HUES48 (cell line): ENCODE results near the gene UGT2B7.

ENCODE experiments used
- H3K27ac ChIP-seq: one replicate; pipeline ENCODE4 v1.7.0; 2013; ENCODE audit warnings: low read depth, low read length, inconsistent platforms
- H3K27me3 ChIP-seq: 2 replicates; pipeline ENCODE4 v1.6.1; 2013; ENCODE audit warnings: mild to moderate bottlenecking, low read length; ENCODE audit not compliant: control insufficient read depth, insufficient read depth
- H3K36me3 ChIP-seq: 2 replicates; pipeline ENCODE4 v1.6.1; 2013; ENCODE audit warnings: low read length; ENCODE audit not compliant: control insufficient read depth, insufficient read depth
- H3K4me1 ChIP-seq: 2 replicates; pipeline ENCODE4 v1.6.1; 2013; ENCODE audit warnings: mild to moderate bottlenecking, low read length; ENCODE audit not compliant: control insufficient read depth, insufficient read depth
- H3K4me3 ChIP-seq: 2 replicates; pipeline ENCODE4 v1.5.1; 2013; ENCODE audit warnings: mild to moderate bottlenecking, low read depth, low read length
- H3K9ac ChIP-seq: 2 replicates; pipeline ENCODE4 v1.6.1; 2013; ENCODE audit warnings: mild to moderate bottlenecking, low read depth, low read length, moderate library complexity
- H3K9me3 ChIP-seq: 2 replicates; pipeline ENCODE4 v1.6.1; 2013; ENCODE audit warnings: low read length; ENCODE audit not compliant: control insufficient read depth, insufficient read depth

UGT2B7 gene

GRCh38 chr4:69115851-69116213 lies 19.6 kb downstream of the UGT2B7 start:
- Histone ChIP-seq H3K27ac (no peak overlapping the region), H3K36me3 (no peaks in the 10 kb centered on the region), H3K4me1 (no peaks in the 10 kb centered on the region), H3K4me3 (no peak overlapping the region), H3K27me3 (no peaks in the 10 kb centered on the region), H3K9me3 (no peaks in the 10 kb centered on the region), H3K9ac (no peak overlapping the region)

GRCh38 chr4:69116645-69117321 lies 20.5 kb downstream of the UGT2B7 start:
- Histone ChIP-seq H3K4me1 (no peaks in the 10 kb centered on the region), H3K27me3 (no peaks in the 10 kb centered on the region), H3K27ac (no peak overlapping the region), H3K4me3 (no peak overlapping the region), H3K9me3 (no peaks in the 10 kb centered on the region), H3K36me3 (no peaks in the 10 kb centered on the region), H3K9ac (no peak overlapping the region)

GRCh38 chr4:69120870-69121269 lies 24.6 kb downstream of the UGT2B7 start:
- H3K27ac ChIP-seq = no peak overlapping the region

GRCh38 chr4:69122476-69122875 lies 26.2 kb downstream of the UGT2B7 start:
- H3K4me1 ChIP-seq = no peaks in the 10 kb centered on the region
- no peak overlapping the region for H3K4me3 ChIP-seq
- H3K27me3 ChIP-seq = no peaks in the 10 kb centered on the region
- no peak overlapping the region for H3K27ac ChIP-seq
- no peak overlapping the region for H3K9ac ChIP-seq
- H3K36me3 ChIP-seq = no peaks in the 10 kb centered on the region
- no peaks in the 10 kb centered on the region for H3K9me3 ChIP-seq

More at GRCh38 chr4:69120870-69121269, 24.6 kb downstream of the UGT2B7 start:
- Histone ChIP-seq H3K4me1 (no peaks in the 10 kb centered on the region), H3K9ac (no peak overlapping the region), H3K36me3 (no peaks in the 10 kb centered on the region), H3K9me3 (no peaks in the 10 kb centered on the region), H3K4me3 (no peak overlapping the region), H3K27me3 (no peaks in the 10 kb centered on the region)

GRCh38 chr4:69124941-69125340 lies 28.7 kb downstream of the UGT2B7 start:
- Histone ChIP-seq H3K27ac (no peak overlapping the region), H3K4me3 (no peak overlapping the region), H3K36me3 (no peaks in the 10 kb centered on the region), H3K27me3 (no peaks in the 10 kb centered on the region), H3K9me3 (no peaks in the 10 kb centered on the region), H3K9ac (no peak overlapping the region), H3K4me1 (no peaks in the 10 kb centered on the region)

- Histone ChIP-seq H3K27ac (no peak overlapping the region), H3K27me3 (no peaks in the 10 kb centered on the region), H3K4me1 (no peaks in the 10 kb centered on the region), H3K36me3 (no peaks in the 10 kb centered on the region), H3K9me3 (no peaks in the 10 kb centered on the region), H3K9ac (no peak overlapping the region), H3K4me3 (no peak overlapping the region)
Observed at GRCh38 chr4:69126024-69126423, 29.8 kb downstream of the UGT2B7 start.

GRCh38 chr4:69133993-69134392 lies 37.7 kb downstream of the UGT2B7 start:
- H3K4me3 ChIP-seq = no peak overlapping the region
- no peaks in the 10 kb centered on the region for H3K4me1 ChIP-seq

GRCh38 chr4:69134471-69134870 lies 38.2 kb downstream of the UGT2B7 start:
- H3K9ac ChIP-seq = no peak overlapping the region
- H3K27ac ChIP-seq = no peak overlapping the region
- H3K27me3 ChIP-seq = no peaks in the 10 kb centered on the region
- H3K36me3 ChIP-seq = no peaks in the 10 kb centered on the region
- H3K4me1 ChIP-seq = no peaks in the 10 kb centered on the region
- no peak overlapping the region for H3K4me3 ChIP-seq
- no peaks in the 10 kb centered on the region for H3K9me3 ChIP-seq

More at GRCh38 chr4:69133993-69134392, 37.7 kb downstream of the UGT2B7 start:
- H3K27me3 ChIP-seq = no peaks in the 10 kb centered on the region
- no peaks in the 10 kb centered on the region for H3K9me3 ChIP-seq
- no peak overlapping the region for H3K9ac ChIP-seq
- no peaks in the 10 kb centered on the region for H3K36me3 ChIP-seq
- no peak overlapping the region for H3K27ac ChIP-seq

GRCh38 chr4:69141320-69141719 lies 45.0 kb downstream of the UGT2B7 start:
- H3K27me3 ChIP-seq = no peaks in the 10 kb centered on the region
- no peak overlapping the region for H3K9ac ChIP-seq
- no peaks in the 10 kb centered on the region for H3K4me1 ChIP-seq
- no peaks in the 10 kb centered on the region for H3K9me3 ChIP-seq
- no peak overlapping the region for H3K27ac ChIP-seq
- H3K4me3 ChIP-seq = no peak overlapping the region
- H3K36me3 ChIP-seq = no peaks in the 10 kb centered on the region

GRCh38 chr4:69147334-69147733 lies 51.1 kb downstream of the UGT2B7 start:
- Histone ChIP-seq H3K27ac (no peak overlapping the region), H3K27me3 (no peaks in the 10 kb centered on the region), H3K9me3 (no peaks in the 10 kb centered on the region), H3K36me3 (no peaks in the 10 kb centered on the region), H3K4me3 (no peak overlapping the region), H3K9ac (no peak overlapping the region), H3K4me1 (no peaks in the 10 kb centered on the region)

GRCh38 chr4:69154021-69154420 lies 57.7 kb downstream of the UGT2B7 start:
- Histone ChIP-seq H3K27me3 (no peaks in the 10 kb centered on the region), H3K9me3 (no peaks in the 10 kb centered on the region), H3K4me3 (no peak overlapping the region), H3K36me3 (no peaks in the 10 kb centered on the region), H3K9ac (no peak overlapping the region), H3K4me1 (no peaks in the 10 kb centered on the region), H3K27ac (no peak overlapping the region)
